Testis (tissue), 3 donors: ENCODE data around the gene CAMTA1. TPM values are rescaled to one million over a fixed set of nuclear protein-coding genes. Genes with fewer than 3 reads are reported as not detected.

Experiments used
- DNase-seq: peaks from one replicate; pipeline ENCODE4 v3.0.0-alpha.2; 2019
- H3K27ac ChIP-seq, 2 donors: fragments of 200-600 bp; sonication (generic); one replicate each; pipeline ENCODE4 v1.5.1; 2019
- H3K27me3 ChIP-seq: fragments of 200-600 bp; sonication (generic); one replicate; pipeline ENCODE4 v1.5.1; 2019
- H3K36me3 ChIP-seq: fragments of 200-600 bp; sonication (generic); one replicate; pipeline ENCODE4 v1.5.1; 2017; ENCODE audit warnings: low read depth; ENCODE audit errors: missing control alignments
- H3K4me1 ChIP-seq: fragments of 200-600 bp; sonication (generic); one replicate; pipeline ENCODE4 v1.5.1; 2019
- H3K4me3 ChIP-seq, 2 donors: fragments of 200-600 bp; sonication (generic); one replicate each; pipeline ENCODE4 v1.5.1; 2017 to 2019
- H3K9me3 ChIP-seq: fragments of 200-600 bp; sonication (generic); one replicate; pipeline ENCODE4 v1.5.1; 2017
- CTCF ChIP-seq, 3 experiments: fragments of 450-650 bp in 2 of 3; fragments of 200-600 bp in 1 of 3; sonication (generic) in 1 of 3; IDR thresholded peaks; one replicate each; pipeline ENCODE4 v1.5.1; 2016 to 2019; ENCODE audit warnings: antibody characterized with exemption in 3 of 3, mild to moderate bottlenecking in 2 of 3, moderate library complexity in 1 of 3
- POLR2A ChIP-seq: fragments of 450-650 bp; IDR thresholded peaks from one replicate; pipeline ENCODE4 v1.6.1; 2017; ENCODE audit warnings: antibody characterized with exemption, mild to moderate bottlenecking, moderate library complexity
- WGBS, 2 donors: methylation state at CpG; one replicate each; pipeline ENCODE4 v1.1.5; 2018; 5-methylcytosine and 5-hydroxymethylcytosine counted together
- intact Hi-C: fragments of 100-400 bp; cut with DNase I; formaldehyde crosslinking; loops from one replicate; pipeline ENCODE4 v1.15.1; 2023; ENCODE audit warnings: low total_unique reads
- polyA plus RNA-seq: library from polyadenylated mRNA; stranded (reverse); fragments of 350-450 nt; fragmentation: Illumina TruSeq; extraction: RNeasy Lipid Tissue Mini Kit (QIAGEN cat#74804); gene quantifications from one replicate; pipeline ENCODE4 v1.2.3, GENCODE V29; 2014; ENCODE audit warnings: low read depth, low replicate concordance; ENCODE audit not compliant: insufficient read depth
- total RNA-seq, 2 donors: library from RNA; depleted of rRNA; stranded (reverse); fragments of >200 nt; gene quantifications; one replicate each; pipeline ENCODE4 v1.2.3, GENCODE V29; 2016

CAMTA1 gene
- total and polyA plus RNA-seq, 3 donors from 2014 or later: 116 to 158 (median 119) TPM

GRCh38 chr1:6960291-6960811 lies 175.1 kb downstream of the CAMTA1 start:
- Histone ChIP-seq H3K27ac (peak overlapping the region in 1 of 2 donors; percentile 72), H3K27me3 (no peaks in the 10 kb centered on the region), H3K4me3 (no peak overlapping the region), H3K9me3 (no peaks in the 10 kb centered on the region), H3K4me1 (peaks cover 39% of the 10 kb centered on the region), H3K36me3 (no peaks in the 10 kb centered on the region)
- WGBS, 2 donors: 39 to 55% methylated on average over 10 to 12 of the region's 12 CpGs
- TF ChIP-seq POLR2A (no peak), CTCF (IDR thresholded peaks at IDR 0.05) (no peak)
- intact Hi-C loops: no loop called here
- DNase-seq: peak; percentile 76

GRCh38 chr1:6960860-6961259 lies 175.6 kb downstream of the CAMTA1 start:
- Histone ChIP-seq H3K36me3 (no peaks in the 10 kb centered on the region), H3K9me3 (no peaks in the 10 kb centered on the region), H3K4me1 (peaks cover 39% of the 10 kb centered on the region), H3K27ac (peak overlapping the region in 1 of 2 donors; percentile 72), H3K27me3 (no peaks in the 10 kb centered on the region), H3K4me3 (no peak overlapping the region)
- TF ChIP-seq POLR2A: no peak
- TF ChIP-seq CTCF (IDR thresholded peaks at IDR 0.05): no peak
- WGBS, 2 donors: 77 to 80% methylated on average over 3 of the region's 3 CpGs
- no peak for DNase-seq
- intact Hi-C loops: no loop called here

GRCh38 chr1:6961289-6961688 lies 176.0 kb downstream of the CAMTA1 start:
- H3K4me1 ChIP-seq: peaks cover 39% of the 10 kb centered on the region
- H3K27ac ChIP-seq: no peak overlapping the region
- H3K9me3 ChIP-seq: no peaks in the 10 kb centered on the region
- H3K36me3 ChIP-seq: no peaks in the 10 kb centered on the region
- no peak for TF ChIP-seq CTCF (IDR thresholded peaks at IDR 0.05)
- TF ChIP-seq POLR2A: no peak
- intact Hi-C loops: no loop called here
- H3K4me3 ChIP-seq: no peak overlapping the region
- DNase-seq: no peak
- no peaks in the 10 kb centered on the region for H3K27me3 ChIP-seq
- 60 to 75% methylated on average over 13 of the region's 13 CpGs for WGBS, 2 donors

GRCh38 chr1:6961905-6962477 lies 176.7 kb downstream of the CAMTA1 start:
- no peaks in the 10 kb centered on the region for H3K36me3 ChIP-seq
- H3K4me3 ChIP-seq: peak overlapping the region; percentile 34 to 58
- no peak for DNase-seq
- H3K9me3 ChIP-seq: no peaks in the 10 kb centered on the region
- TF ChIP-seq CTCF (IDR thresholded peaks at IDR 0.05) (no peak), POLR2A (no peak)
- WGBS, 2 donors: 29 to 32% methylated on average over 21 to 30 of the region's 31 CpGs
- no peak overlapping the region for H3K27ac ChIP-seq
- no peaks in the 10 kb centered on the region for H3K27me3 ChIP-seq
- intact Hi-C loops: no loop called here
- peaks cover 39% of the 10 kb centered on the region for H3K4me1 ChIP-seq

GRCh38 chr1:6962478-6962995 lies 177.3 kb downstream of the CAMTA1 start:
- intact Hi-C loops: no loop called here
- H3K27ac ChIP-seq: no peak overlapping the region
- WGBS, 2 donors: 10 to 12% methylated on average over 13 of the region's 14 CpGs
- no peaks in the 10 kb centered on the region for H3K36me3 ChIP-seq
- H3K4me3 ChIP-seq: peak overlapping the region; percentile 34 to 58
- H3K27me3 ChIP-seq: no peaks in the 10 kb centered on the region
- TF ChIP-seq POLR2A (no peak), CTCF (IDR thresholded peaks at IDR 0.05) (no peak)
- peaks cover 39% of the 10 kb centered on the region for H3K4me1 ChIP-seq
- peak; percentile 94 for DNase-seq
- H3K9me3 ChIP-seq: no peaks in the 10 kb centered on the region
